GM12878 (cell line): ENCODE measurements around the gene ZNF467. TPM values are rescaled to one million over a fixed set of nuclear protein-coding genes. Genes with fewer than 3 reads are reported as not detected.

Source experiments
- ATAC-seq: fragments of 200-7000 bp; cut with Tn5 transposase; 3 replicates; pipeline ENCODE4 v1.9.1; 2020; ENCODE audit warnings: mild to moderate bottlenecking, moderate library complexity
- BruUV-seq: library from RNA; stranded (reverse); fragments of 400-500 nt; replicated peaks from 2 replicates; lab custom pipeline; 2021; lab: Mats Ljungman, UMichigan
- CTCF ChIA-PET: fragments of 300-600 bp; sonication (Branson Sonifier 250); formaldehyde crosslinking; extraction: SDS; loops from one replicate; lab custom pipeline; 2021; ENCODE audit warnings: inconsistent platforms; lab: Yijun Ruan, JAX
- POLR2A ChIA-PET: fragments of 350-600 bp; formaldehyde crosslinking; extraction: SDS; loops from one replicate; lab custom pipeline; 2021; ENCODE audit warnings: inconsistent platforms; lab: Charles Lee
- RAD21 ChIA-PET: fragments of 300-600 bp; sonication (Branson Sonifier 250); formaldehyde crosslinking; loops from one replicate; lab custom pipeline; 2023; ENCODE audit warnings: antibody characterized with exemption; ENCODE audit not compliant: unreplicated experiment; lab: Charles Lee
- SMC1A ChIA-PET: fragments of 300-600 bp; sonication (Branson Sonifier 250); formaldehyde crosslinking; loops from one replicate; lab custom pipeline; 2023; ENCODE audit not compliant: unreplicated experiment, uncharacterized antibody; lab: Charles Lee
- DNase-seq: peaks from one replicate; pipeline ENCODE4 v3.0.0-alpha.2; 2011; ENCODE audit warnings: low read depth, low spot score
- FAIRE-seq: peaks from 3 replicates; lab custom pipeline; 2011; peaks lifted over from hg19 to GRCh38; lab: Jason Lieb, UNC
- H2AFZ ChIP-seq: 2 replicates; pipeline ENCODE4 v1.6.0; 2011; ENCODE audit warnings: low read depth, low read length, control low read depth; ENCODE audit not compliant: control insufficient read depth
- H3K27ac ChIP-seq: 2 replicates; pipeline ENCODE4 v1.5.1; 2011; ENCODE audit warnings: control low read depth; ENCODE audit not compliant: control insufficient read depth, insufficient read depth
- H3K27me3 ChIP-seq, 2 experiments: replicated peaks in 1 of 2; 2 replicates each; pipeline versions ENCODE4 v1.6.0 to v1.6.1; 2011; ENCODE audit warnings: low read length in 1 of 2; ENCODE audit not compliant: control insufficient read depth in 2 of 2, insufficient read depth in 2 of 2
- H3K36me3 ChIP-seq, 2 experiments: 2 replicates each; pipeline ENCODE4 v1.5.1; 2011; ENCODE audit warnings: low read length in 1 of 2; ENCODE audit not compliant: control insufficient read depth in 2 of 2, insufficient read depth in 2 of 2
- H3K4me1 ChIP-seq: 2 replicates; pipeline ENCODE4 v1.6.1; 2011; ENCODE audit warnings: mild to moderate bottlenecking, low read length, moderate library complexity, mixed read lengths; ENCODE audit not compliant: control insufficient read depth, insufficient read depth
- H3K4me2 ChIP-seq: 2 replicates; pipeline ENCODE4 v1.6.0; 2011; ENCODE audit warnings: control low read depth; ENCODE audit not compliant: control insufficient read depth, insufficient read depth
- H3K4me3 ChIP-seq: fragments of 200-600 bp; sonication (generic); 2 replicates; pipeline ENCODE4 v1.5.1; 2016
- H3K79me2 ChIP-seq: 2 replicates; pipeline ENCODE4 v1.6.0; 2011; ENCODE audit warnings: low read length; ENCODE audit not compliant: control insufficient read depth, insufficient read depth
- H3K9ac ChIP-seq: 2 replicates; pipeline ENCODE4 v1.8.0; 2011; ENCODE audit warnings: low read length, control low read depth, mixed read lengths; ENCODE audit not compliant: control insufficient read depth, insufficient read depth
- H3K9me3 ChIP-seq: replicated peaks from 3 replicates; pipeline ENCODE4 v1.5.1; 2011; ENCODE audit warnings: mild to moderate bottlenecking, low read length; ENCODE audit not compliant: control insufficient read depth, insufficient read depth
- H4K20me1 ChIP-seq: 2 replicates; pipeline ENCODE4 v1.6.0; 2011; ENCODE audit not compliant: control insufficient read depth, insufficient read depth
- ATF7 ChIP-seq: fragments of 450-650 bp; IDR thresholded peaks from 2 replicates; pipeline ENCODE4 v1.6.1; 2016; ENCODE audit warnings: low read depth, mild to moderate bottlenecking
- EP300 ChIP-seq, 2 experiments: fragments of 150-350 bp in 1 of 2; IDR thresholded peaks; 2 replicates each; pipeline ENCODE4 v1.6.1; 2011 to 2012; ENCODE audit warnings: low read depth in 2 of 2, low read length in 2 of 2, borderline replicate concordance in 1 of 2, improper control_type of control experiment in 1 of 2, inconsistent platforms in 1 of 2; ENCODE audit not compliant: control insufficient read depth in 1 of 2
- ESRRA ChIP-seq: IDR thresholded peaks from 2 replicates; pipeline ENCODE4 v1.6.1; 2012; ENCODE audit warnings: mild to moderate bottlenecking, low read length, improper control_type of control experiment
- MYB ChIP-seq: fragments of 150-350 bp; IDR thresholded peaks from 2 replicates; pipeline ENCODE4 v1.6.1; 2014; ENCODE audit warnings: mild to moderate bottlenecking, low read depth, low read length, borderline replicate concordance
- PML ChIP-seq: IDR thresholded peaks from 2 replicates; pipeline ENCODE4 v1.6.1; 2012; ENCODE audit warnings: low read length, inconsistent platforms
- PRDM15 ChIP-seq: fragments of 450-650 bp; formaldehyde crosslinking; IDR thresholded peaks from 2 replicates; pipeline ENCODE4 v1.4.0; 2020; ENCODE audit warnings: mild to moderate bottlenecking, moderate library complexity
- RAD51 ChIP-seq: fragments of 450-650 bp; IDR thresholded peaks from 2 replicates; pipeline ENCODE4 v1.6.1; 2016; ENCODE audit warnings: moderate library complexity, mild to moderate bottlenecking, inconsistent platforms
- SUPT20H ChIP-seq: IDR thresholded peaks from 2 replicates; pipeline ENCODE4 v1.6.1; 2011; ENCODE audit warnings: low read depth, mild to moderate bottlenecking, low read length, moderate library complexity, borderline replicate concordance; ENCODE audit not compliant: control insufficient read depth
- SUZ12 ChIP-seq: fragments of 200-600 bp; sonication (generic); IDR thresholded peaks from one replicate; pipeline ENCODE4 v1.6.1; 2018; ENCODE audit warnings: antibody characterized with exemption, mild to moderate bottlenecking; ENCODE audit not compliant: unreplicated experiment
- YBX1 ChIP-seq: fragments of 450-650 bp; IDR thresholded peaks from 2 replicates; pipeline ENCODE4 v1.6.1; 2016; ENCODE audit warnings: antibody characterized with exemption
- ZNF207 ChIP-seq: fragments of 450-650 bp; IDR thresholded peaks from 2 replicates; pipeline ENCODE4 v1.6.1; 2014; ENCODE audit warnings: antibody characterized with exemption, mild to moderate bottlenecking, borderline replicate concordance
- ZNF24 ChIP-seq: fragments of 450-650 bp; IDR thresholded peaks from 2 replicates; pipeline ENCODE4 v1.6.1; 2017; ENCODE audit warnings: antibody characterized with exemption, mild to moderate bottlenecking
- ZZZ3 ChIP-seq: IDR thresholded peaks from 2 replicates; pipeline ENCODE4 v1.6.1; 2011; ENCODE audit warnings: low read depth; ENCODE audit not compliant: control insufficient read depth, insufficient read length
- WGBS: methylation state at CpG from one replicate; pipeline ENCODE4 v1.1.6; 2016; ENCODE audit warnings: low lambda C conversion rate; ENCODE audit not compliant: insufficient replicate concordance, insufficient coverage; ENCODE audit errors: missing lambda C conversion rate; 5-methylcytosine and 5-hydroxymethylcytosine counted together
- in situ Hi-C: fragments of 300-500 bp; cut with MboI; formaldehyde crosslinking; loops from 9 replicates; pipeline ENCODE4 v1.14.3; 2018; ENCODE audit warnings: mixed read lengths
- intact Hi-C: fragments of 100-400 bp; cut with micrococcal nuclease; formaldehyde crosslinking; loops from one replicate; pipeline ENCODE4 v1.14.2; 2022; ENCODE audit not compliant: unreplicated experiment
- polyA plus RNA-seq, 11 experiments: library from polyadenylated mRNA; depleted of rRNA in 4 of 11; unstranded in 6 of 11; stranded (reverse) in 5 of 11; fragments of >200 nt; fragmentation: Nextera tagmentation in 4 of 11; fragmentation: Illumina TruSeq in 1 of 11; extraction: Ambion mirVana in 4 of 11; extraction: Trizol in 1 of 11; gene quantifications; 1 replicate in 1 of 11; 2 replicates in 10 of 11; pipeline versions ENCODE4 v1.2.1 to v1.2.3, GENCODE V29; 2011 to 2016; ENCODE audit warnings: inconsistent platforms in 2 of 11, missing spikeins in 2 of 11, low read depth in 1 of 11
- total RNA-seq, 4 experiments: library from RNA; depleted of rRNA in 3 of 4; stranded (reverse); fragments of >200 nt in 3 of 4; fragmentation: Illumina TruSeq in 1 of 4; extraction: Trizol in 1 of 4; gene quantifications; 2 replicates each; pipeline versions ENCODE4 v1.2.1 to v1.2.3, GENCODE V29; 2013 to 2021
- TF ChIP-seq, protein P1 (sequence below): fragments of 450-650 bp; IDR thresholded peaks from 2 replicates; pipeline ENCODE4 v1.6.1; 2016; ENCODE audit warnings: mild to moderate bottlenecking
- TF ChIP-seq, protein P2 (sequence below): fragments of 450-650 bp; formaldehyde crosslinking; IDR thresholded peaks from 2 replicates; pipeline ENCODE4 v1.5.0; 2022; ENCODE audit warnings: mild to moderate bottlenecking, missing genetic modification characterization

The ZNF467 gene
- total and polyA plus RNA-seq, 10 of the 15 experiments (the other 5 are each of a cell fraction or from before 2014, with no cell fraction given), result not detected

GRCh38 chr7:149801002-149801566, 27.7 kb upstream of the ZNF467 start:
- Histone ChIP-seq H3K27me3 (no peaks in the 10 kb centered on the region), H2AFZ (no peak overlapping the region), H3K4me2 (no peak overlapping the region), H3K27ac (no peak overlapping the region), H3K4me3 (no peak overlapping the region), H3K4me1 (no peaks in the 10 kb centered on the region), H3K36me3 (no peaks in the 10 kb centered on the region), H3K9me3 (no peaks in the 10 kb centered on the region), H3K9ac (no peak overlapping the region), H4K20me1 (no peaks in the 10 kb centered on the region), H3K79me2 (no peaks in the 10 kb centered on the region)
- no peak for ATAC-seq
- ChIA-PET SMC1A (interaction anchor here (1.1 kb wide), 1 partner anchor 138 kb away, joined by 5 read pairs; no protein-coding TSS in a partner anchor), RAD21 (no interaction called here), CTCF (interaction anchor here (0.8 to 2.2 kb wide), 3 partner anchors 59 to 491 kb away, joined by 3 to 8 read pairs (median 3); no protein-coding TSS in a partner anchor), POLR2A (no interaction called here)
- DNase-seq, result no peak
- in situ Hi-C loops, result no loop called here
- WGBS, result 64% methylated on average over 1 of the region's 2 CpGs
- BruUV-seq, result no TSS peak
- intact Hi-C loops, result no loop called here
- no peak for FAIRE-seq
- TF ChIP-seq ZNF24, result no peak
- no peak for TF ChIP-seq PML
- TF ChIP-seq EP300 (IDR thresholded peaks at IDR 0.05; ENCODE audit: borderline replicate concordance in 1 of 2, control insufficient read depth in 1 of 2, low read depth in 2 of 2, low read length in 2 of 2), result no peak
- TF ChIP-seq MYB, result no peak
- no peak for TF ChIP-seq ZNF207
- no peak for TF ChIP-seq ZZZ3
- no peak for TF ChIP-seq SUPT20H
- TF ChIP-seq, protein P1, sequence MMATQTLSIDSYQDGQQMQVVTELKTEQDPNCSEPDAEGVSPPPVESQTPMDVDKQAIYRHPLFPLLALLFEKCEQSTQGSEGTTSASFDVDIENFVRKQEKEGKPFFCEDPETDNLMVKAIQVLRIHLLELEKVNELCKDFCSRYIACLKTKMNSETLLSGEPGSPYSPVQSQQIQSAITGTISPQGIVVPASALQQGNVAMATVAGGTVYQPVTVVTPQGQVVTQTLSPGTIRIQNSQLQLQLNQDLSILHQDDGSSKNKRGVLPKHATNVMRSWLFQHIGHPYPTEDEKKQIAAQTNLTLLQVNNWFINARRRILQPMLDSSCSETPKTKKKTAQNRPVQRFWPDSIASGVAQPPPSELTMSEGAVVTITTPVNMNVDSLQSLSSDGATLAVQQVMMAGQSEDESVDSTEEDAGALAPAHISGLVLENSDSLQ, result no peak
- no peak for TF ChIP-seq RAD51
- no peak for TF ChIP-seq YBX1
- no peak for TF ChIP-seq SUZ12
- TF ChIP-seq, protein P2, sequence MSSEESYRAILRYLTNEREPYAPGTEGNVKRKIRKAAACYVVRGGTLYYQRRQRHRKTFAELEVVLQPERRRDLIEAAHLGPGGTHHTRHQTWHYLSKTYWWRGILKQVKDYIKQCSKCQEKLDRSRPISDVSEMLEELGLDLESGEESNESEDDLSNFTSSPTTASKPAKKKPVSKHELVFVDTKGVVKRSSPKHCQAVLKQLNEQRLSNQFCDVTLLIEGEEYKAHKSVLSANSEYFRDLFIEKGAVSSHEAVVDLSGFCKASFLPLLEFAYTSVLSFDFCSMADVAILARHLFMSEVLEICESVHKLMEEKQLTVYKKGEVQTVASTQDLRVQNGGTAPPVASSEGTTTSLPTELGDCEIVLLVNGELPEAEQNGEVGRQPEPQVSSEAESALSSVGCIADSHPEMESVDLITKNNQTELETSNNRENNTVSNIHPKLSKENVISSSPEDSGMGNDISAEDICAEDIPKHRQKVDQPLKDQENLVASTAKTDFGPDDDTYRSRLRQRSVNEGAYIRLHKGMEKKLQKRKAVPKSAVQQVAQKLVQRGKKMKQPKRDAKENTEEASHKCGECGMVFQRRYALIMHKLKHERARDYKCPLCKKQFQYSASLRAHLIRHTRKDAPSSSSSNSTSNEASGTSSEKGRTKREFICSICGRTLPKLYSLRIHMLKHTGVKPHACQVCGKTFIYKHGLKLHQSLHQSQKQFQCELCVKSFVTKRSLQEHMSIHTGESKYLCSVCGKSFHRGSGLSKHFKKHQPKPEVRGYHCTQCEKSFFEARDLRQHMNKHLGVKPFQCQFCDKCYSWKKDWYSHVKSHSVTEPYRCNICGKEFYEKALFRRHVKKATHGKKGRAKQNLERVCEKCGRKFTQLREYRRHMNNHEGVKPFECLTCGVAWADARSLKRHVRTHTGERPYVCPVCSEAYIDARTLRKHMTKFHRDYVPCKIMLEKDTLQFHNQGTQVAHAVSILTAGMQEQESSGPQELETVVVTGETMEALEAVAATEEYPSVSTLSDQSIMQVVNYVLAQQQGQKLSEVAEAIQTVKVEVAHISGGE, result no peak
- TF ChIP-seq ATF7, result no peak
- TF ChIP-seq ESRRA, result no peak
- no peak for TF ChIP-seq PRDM15 (CRISPR knock-in tag)
